Neural cell (in vitro differentiated cells): Measurements from ENCODE around the gene TNNT2. TPM values are rescaled to one million over a fixed set of nuclear protein-coding genes. Genes with fewer than 3 reads are reported as not detected.
A peak's percentile ranks its signal among the peaks of the same experiment; 100 is the strongest.

Experiments used
- H2AFZ ChIP-seq: fragments of 200-600, 300-800 bp; sonication (generic), shearing (Covaris generic); 2 replicates; pipeline ENCODE4 v1.6.0; 2014; ENCODE audit warnings: low read depth, mild to moderate bottlenecking, antibody characterized with exemption, low read length, moderate library complexity
- H3F3A ChIP-seq: fragments of 200-600 bp; shearing (Covaris generic); 2 replicates; pipeline ENCODE4 v1.6.1; 2016; ENCODE audit warnings: mild to moderate bottlenecking, moderate library complexity, mixed read lengths, antibody characterized with exemption, low read length; ENCODE audit not compliant: insufficient read depth, poor library complexity, severe bottlenecking
- H3K27ac ChIP-seq: fragments of 200-600, 300-800 bp; sonication (generic), shearing (Covaris generic); 2 replicates; pipeline ENCODE4 v1.5.1; 2014; ENCODE audit warnings: mild to moderate bottlenecking, low read length, moderate library complexity
- H3K27me3 ChIP-seq: fragments of 300-800, 200-600 bp; sonication (generic), shearing (Covaris generic); 2 replicates; pipeline ENCODE4 v1.6.0; 2014; ENCODE audit warnings: mild to moderate bottlenecking, low read depth, low read length, moderate library complexity; ENCODE audit not compliant: insufficient read depth
- H3K36me3 ChIP-seq: fragments of 300-800, 200-600 bp; sonication (generic), shearing (Covaris generic); 2 replicates; pipeline ENCODE4 v1.5.1; 2014; ENCODE audit warnings: mild to moderate bottlenecking, antibody characterized with exemption, low read length, moderate library complexity; ENCODE audit not compliant: insufficient read depth
- H3K4me2 ChIP-seq: fragments of 300-800, 200-600 bp; sonication (generic), shearing (Covaris generic); 2 replicates; pipeline ENCODE4 v1.6.0; 2014; ENCODE audit warnings: mild to moderate bottlenecking, low read length
- H3K4me3 ChIP-seq: fragments of 300-800, 200-600 bp; sonication (generic), shearing (Covaris generic); 2 replicates; pipeline ENCODE4 v1.5.1; 2014; ENCODE audit warnings: mild to moderate bottlenecking, low read length, moderate library complexity
- H3K79me2 ChIP-seq: fragments of 200-600 bp; shearing (Covaris generic); replicated peaks from 2 replicates; pipeline ENCODE4 v1.6.0; 2014; ENCODE audit warnings: mild to moderate bottlenecking, low read length, moderate library complexity; ENCODE audit not compliant: insufficient read depth
- H3K9ac ChIP-seq: fragments of 300-800, 200-600 bp; sonication (generic), shearing (Covaris generic); 2 replicates; pipeline ENCODE4 v1.6.1; 2016; ENCODE audit warnings: mild to moderate bottlenecking, low read length, mixed read lengths
- H3K9me2 ChIP-seq: fragments of 200-600 bp; shearing (Covaris generic); 2 replicates; pipeline ENCODE4 v1.6.1; 2016; ENCODE audit warnings: mild to moderate bottlenecking, low read length, mixed read lengths; ENCODE audit not compliant: insufficient read depth
- H3K9me3 ChIP-seq: fragments of 200-600, 300-800 bp; sonication (generic), shearing (Covaris generic); 2 replicates; pipeline ENCODE4 v1.6.1; 2016; ENCODE audit warnings: mild to moderate bottlenecking, mixed run types, low read length, moderate library complexity, mixed read lengths
- H4K20me1 ChIP-seq: fragments of 200-600 bp; shearing (Covaris generic); 2 replicates; pipeline ENCODE4 v1.6.1; 2016; ENCODE audit warnings: mild to moderate bottlenecking, mixed run types; ENCODE audit not compliant: insufficient read depth
- EP300 ChIP-seq: fragments of 450-650 bp; conservative IDR thresholded peaks from 2 replicates; pipeline ENCODE4 v1.6.1; 2014; ENCODE audit warnings: antibody characterized with exemption, mild to moderate bottlenecking, moderate library complexity; ENCODE audit not compliant: poor library complexity, severe bottlenecking
- EZH2 ChIP-seq: fragments of 200-600, 300-800 bp; shearing (Covaris generic), sonication (generic); IDR thresholded peaks from 2 replicates; pipeline ENCODE4 v1.6.1; 2014; ENCODE audit warnings: antibody characterized with exemption, low read length, borderline replicate concordance, mild to moderate bottlenecking; ENCODE audit not compliant: insufficient read depth, poor library complexity, severe bottlenecking
- MXI1 ChIP-seq: fragments of 450-650 bp; conservative IDR thresholded peaks from 2 replicates; pipeline ENCODE4 v1.6.1; 2014; ENCODE audit warnings: antibody characterized with exemption, mild to moderate bottlenecking; ENCODE audit not compliant: poor library complexity, severe bottlenecking
- POLR2AphosphoS5 ChIP-seq: IDR thresholded peaks from 2 replicates; pipeline ENCODE4 v1.6.1; 2012
- RAD21 ChIP-seq: fragments of 450-650 bp; conservative IDR thresholded peaks from 2 replicates; pipeline ENCODE4 v1.6.1; 2014; ENCODE audit warnings: antibody characterized with exemption, mild to moderate bottlenecking, moderate library complexity
- SMC3 ChIP-seq: fragments of 450-650 bp; conservative IDR thresholded peaks from 2 replicates; pipeline ENCODE4 v1.6.1; 2014; ENCODE audit warnings: antibody characterized with exemption, mild to moderate bottlenecking, moderate library complexity; ENCODE audit not compliant: poor library complexity
- TAF1 ChIP-seq: IDR thresholded peaks from 2 replicates; pipeline ENCODE4 v1.6.1; 2012; ENCODE audit warnings: low read depth
- polyA plus RNA-seq: library from polyadenylated mRNA; depleted of rRNA; stranded (reverse); fragments of >200 nt; gene quantifications from 2 replicates; pipeline ENCODE4 v1.2.3, GENCODE V29; 2014
- TF ChIP-seq, protein P1 (sequence below): fragments of 450-650 bp; IDR thresholded peaks from 2 replicates; pipeline ENCODE4 v1.5.1; 2014; ENCODE audit warnings: antibody characterized with exemption, mild to moderate bottlenecking, moderate library complexity; ENCODE audit not compliant: poor library complexity, severe bottlenecking
- TF ChIP-seq, protein P2 (sequence below): IDR thresholded peaks from 2 replicates; pipeline ENCODE4 v1.6.1; 2012; ENCODE audit warnings: borderline replicate concordance

Gene TNNT2
- polyA plus RNA-seq, 1 donor from 2014 or later: not detected

DNA sequence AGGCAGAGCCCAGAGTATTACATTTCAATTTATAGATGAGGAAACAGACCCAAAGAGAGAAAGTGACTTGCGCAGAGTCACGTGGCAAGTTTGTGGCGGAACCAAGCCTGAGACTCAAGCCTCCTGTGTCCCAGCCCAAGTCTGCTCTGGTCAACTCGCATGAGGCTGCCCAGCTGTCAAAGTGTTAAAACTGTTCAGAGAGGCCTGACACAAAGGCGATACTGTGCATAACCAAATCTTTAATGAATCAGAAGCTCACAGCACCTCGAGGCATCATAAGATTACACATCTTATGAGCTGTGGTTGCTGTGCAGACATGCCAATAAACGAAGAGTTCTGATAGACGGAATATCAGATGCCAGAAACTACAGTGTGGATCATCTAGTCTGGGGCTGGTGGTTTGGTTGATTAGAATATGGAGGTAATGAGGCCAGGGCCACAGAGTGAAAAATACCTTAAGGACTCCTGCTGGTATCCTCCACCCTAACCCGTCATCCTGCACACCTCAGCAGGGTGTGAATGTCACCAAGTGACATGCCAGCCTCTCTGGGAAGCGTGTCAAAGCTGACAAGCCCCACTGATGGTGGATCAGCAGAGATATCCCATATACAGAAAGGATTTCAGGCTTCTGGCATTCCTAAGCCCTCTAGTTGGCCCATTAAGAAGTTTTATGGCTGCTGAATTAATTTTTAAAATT, 42.2 kb downstream of the TNNT2 start:
- Histone ChIP-seq H3K4me2 (no peak overlapping the region), H3K4me3 (no peak overlapping the region), H2AFZ (no peak overlapping the region), H3K27me3 (no peaks in the 10 kb centered on the region), H3K79me2 (no peaks in the 10 kb centered on the region), H4K20me1 (no peaks in the 10 kb centered on the region), H3K9me2 (no peaks in the 10 kb centered on the region), H3K9me3 (no peaks in the 10 kb centered on the region), H3K27ac (no peak overlapping the region), H3F3A (no peaks in the 10 kb centered on the region), H3K9ac (no peak overlapping the region), H3K36me3 (no peaks in the 10 kb centered on the region)
- TF ChIP-seq EP300 (peak; percentile 50), TAF1 (no peak), POLR2AphosphoS5 (no peak)
- TF ChIP-seq, protein P1, sequence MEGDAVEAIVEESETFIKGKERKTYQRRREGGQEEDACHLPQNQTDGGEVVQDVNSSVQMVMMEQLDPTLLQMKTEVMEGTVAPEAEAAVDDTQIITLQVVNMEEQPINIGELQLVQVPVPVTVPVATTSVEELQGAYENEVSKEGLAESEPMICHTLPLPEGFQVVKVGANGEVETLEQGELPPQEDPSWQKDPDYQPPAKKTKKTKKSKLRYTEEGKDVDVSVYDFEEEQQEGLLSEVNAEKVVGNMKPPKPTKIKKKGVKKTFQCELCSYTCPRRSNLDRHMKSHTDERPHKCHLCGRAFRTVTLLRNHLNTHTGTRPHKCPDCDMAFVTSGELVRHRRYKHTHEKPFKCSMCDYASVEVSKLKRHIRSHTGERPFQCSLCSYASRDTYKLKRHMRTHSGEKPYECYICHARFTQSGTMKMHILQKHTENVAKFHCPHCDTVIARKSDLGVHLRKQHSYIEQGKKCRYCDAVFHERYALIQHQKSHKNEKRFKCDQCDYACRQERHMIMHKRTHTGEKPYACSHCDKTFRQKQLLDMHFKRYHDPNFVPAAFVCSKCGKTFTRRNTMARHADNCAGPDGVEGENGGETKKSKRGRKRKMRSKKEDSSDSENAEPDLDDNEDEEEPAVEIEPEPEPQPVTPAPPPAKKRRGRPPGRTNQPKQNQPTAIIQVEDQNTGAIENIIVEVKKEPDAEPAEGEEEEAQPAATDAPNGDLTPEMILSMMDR: no peak

DNA sequence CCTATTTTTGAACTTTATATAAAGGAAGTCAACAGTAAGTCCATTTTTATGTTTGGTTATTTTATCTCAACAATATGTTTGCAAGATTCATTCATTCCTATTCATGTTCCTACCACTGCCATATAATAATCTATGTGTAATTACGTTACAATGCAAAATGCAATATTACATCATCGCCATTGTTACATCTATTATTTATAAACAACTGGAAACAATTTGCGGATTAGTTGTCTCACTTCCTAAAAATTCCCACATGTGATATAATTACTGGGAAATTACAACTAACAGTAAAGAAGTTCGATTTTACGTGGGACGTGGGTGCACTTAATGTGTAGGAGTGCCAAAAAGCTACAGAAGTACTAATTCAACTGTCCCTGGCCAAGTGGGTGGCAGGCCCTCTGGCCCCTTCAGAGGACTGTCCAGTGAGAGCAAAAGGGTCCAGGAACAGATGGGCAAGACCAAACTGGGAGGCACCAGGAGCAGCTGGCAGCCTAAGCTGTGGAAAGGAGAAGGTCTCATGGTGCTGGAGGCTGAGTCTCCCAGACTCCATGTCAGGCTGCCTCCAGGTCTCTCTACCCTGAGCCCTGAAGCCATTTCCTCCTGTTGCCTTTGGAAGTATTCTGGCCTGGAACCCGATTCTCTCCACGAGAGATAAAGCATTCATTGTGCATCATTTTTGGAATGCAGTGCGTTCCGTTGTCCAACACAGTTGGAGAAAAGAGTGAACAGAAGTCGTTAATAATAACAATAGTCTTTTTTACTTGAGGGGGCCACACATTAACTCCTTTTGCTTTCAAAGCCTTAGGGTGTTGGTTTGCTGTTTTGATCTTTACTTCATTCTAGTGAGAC, 42.9 kb downstream of the TNNT2 start:
- no peaks in the 10 kb centered on the region for H3K27me3 ChIP-seq
- no peaks in the 10 kb centered on the region for H3K79me2 ChIP-seq
- H3K9me2 ChIP-seq: no peaks in the 10 kb centered on the region
- H4K20me1 ChIP-seq: no peaks in the 10 kb centered on the region
- H3K9ac ChIP-seq: no peak overlapping the region
- TF ChIP-seq RAD21: no peak
- TF ChIP-seq EZH2: no peak
- TF ChIP-seq, protein P1: no peak
- TF ChIP-seq POLR2AphosphoS5: no peak
- TF ChIP-seq, protein P2, sequence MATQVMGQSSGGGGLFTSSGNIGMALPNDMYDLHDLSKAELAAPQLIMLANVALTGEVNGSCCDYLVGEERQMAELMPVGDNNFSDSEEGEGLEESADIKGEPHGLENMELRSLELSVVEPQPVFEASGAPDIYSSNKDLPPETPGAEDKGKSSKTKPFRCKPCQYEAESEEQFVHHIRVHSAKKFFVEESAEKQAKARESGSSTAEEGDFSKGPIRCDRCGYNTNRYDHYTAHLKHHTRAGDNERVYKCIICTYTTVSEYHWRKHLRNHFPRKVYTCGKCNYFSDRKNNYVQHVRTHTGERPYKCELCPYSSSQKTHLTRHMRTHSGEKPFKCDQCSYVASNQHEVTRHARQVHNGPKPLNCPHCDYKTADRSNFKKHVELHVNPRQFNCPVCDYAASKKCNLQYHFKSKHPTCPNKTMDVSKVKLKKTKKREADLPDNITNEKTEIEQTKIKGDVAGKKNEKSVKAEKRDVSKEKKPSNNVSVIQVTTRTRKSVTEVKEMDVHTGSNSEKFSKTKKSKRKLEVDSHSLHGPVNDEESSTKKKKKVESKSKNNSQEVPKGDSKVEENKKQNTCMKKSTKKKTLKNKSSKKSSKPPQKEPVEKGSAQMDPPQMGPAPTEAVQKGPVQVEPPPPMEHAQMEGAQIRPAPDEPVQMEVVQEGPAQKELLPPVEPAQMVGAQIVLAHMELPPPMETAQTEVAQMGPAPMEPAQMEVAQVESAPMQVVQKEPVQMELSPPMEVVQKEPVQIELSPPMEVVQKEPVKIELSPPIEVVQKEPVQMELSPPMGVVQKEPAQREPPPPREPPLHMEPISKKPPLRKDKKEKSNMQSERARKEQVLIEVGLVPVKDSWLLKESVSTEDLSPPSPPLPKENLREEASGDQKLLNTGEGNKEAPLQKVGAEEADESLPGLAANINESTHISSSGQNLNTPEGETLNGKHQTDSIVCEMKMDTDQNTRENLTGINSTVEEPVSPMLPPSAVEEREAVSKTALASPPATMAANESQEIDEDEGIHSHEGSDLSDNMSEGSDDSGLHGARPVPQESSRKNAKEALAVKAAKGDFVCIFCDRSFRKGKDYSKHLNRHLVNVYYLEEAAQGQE: no peak
- TF ChIP-seq SMC3: no peak
- TF ChIP-seq MXI1: no peak
- TF ChIP-seq TAF1: no peak
- TF ChIP-seq EP300: no peak
- no peak overlapping the region for H2AFZ ChIP-seq
- H3K4me3 ChIP-seq: no peak overlapping the region
- H3F3A ChIP-seq: no peaks in the 10 kb centered on the region
- no peak overlapping the region for H3K4me2 ChIP-seq
- H3K27ac ChIP-seq: no peak overlapping the region
- H3K36me3 ChIP-seq: no peaks in the 10 kb centered on the region
- no peaks in the 10 kb centered on the region for H3K9me3 ChIP-seq
